BLaER1 (cell line): ENCODE data around the gene TGM3.

Source experiments
- H3K27ac ChIP-seq: shearing (Covaris generic); formaldehyde crosslinking; 2 replicates; pipeline ENCODE4 v1.8.1; 2022
- H3K27me3 ChIP-seq: shearing (Covaris generic); formaldehyde crosslinking; 2 replicates; pipeline ENCODE4 v1.8.1; 2022
- H3K36me3 ChIP-seq: shearing (Covaris generic); formaldehyde crosslinking; 2 replicates; pipeline ENCODE4 v1.8.1; 2022
- H3K4me1 ChIP-seq: shearing (Covaris generic); formaldehyde crosslinking; 2 replicates; pipeline ENCODE4 v1.8.1; 2022
- H3K4me2 ChIP-seq: shearing (Covaris generic); formaldehyde crosslinking; 2 replicates; pipeline ENCODE4 v1.8.1; 2022
- H3K4me3 ChIP-seq: shearing (Covaris generic); formaldehyde crosslinking; 2 replicates; pipeline ENCODE4 v1.8.1; 2022
- H3K9ac ChIP-seq: shearing (Covaris generic); formaldehyde crosslinking; 2 replicates; pipeline ENCODE4 v1.8.1; 2022
- H3K9me3 ChIP-seq: shearing (Covaris generic); formaldehyde crosslinking; 2 replicates; pipeline ENCODE4 v1.8.1; 2022
- H4K20me1 ChIP-seq: shearing (Covaris generic); formaldehyde crosslinking; 2 replicates; pipeline ENCODE4 v1.8.1; 2022
- Cebpa-rat ChIP-seq: shearing (Covaris generic); IDR thresholded peaks from 2 replicates; pipeline ENCODE4 v1.8.1; 2022

The TGM3 gene

DNA sequence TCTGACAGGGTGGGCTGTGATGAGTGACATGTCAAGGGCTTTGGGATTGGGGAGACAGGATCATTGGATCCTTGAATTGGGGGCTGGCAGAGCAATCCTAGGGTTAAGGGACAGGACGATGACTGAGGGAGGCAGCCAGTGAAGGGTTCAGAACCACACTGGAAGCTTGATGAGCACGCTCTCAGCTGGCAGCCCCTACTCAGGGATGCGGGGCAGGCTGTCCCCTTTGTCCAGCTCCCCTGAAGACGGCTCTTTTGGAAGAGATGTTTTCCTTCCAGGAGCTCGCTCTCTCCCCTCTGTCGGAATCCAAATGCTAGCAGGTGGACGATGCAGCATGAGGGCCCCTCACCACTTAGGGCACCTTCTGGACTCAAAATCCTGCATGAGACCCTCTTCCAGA lies 8.4 kb downstream of the TGM3 start:
- H3K27ac ChIP-seq = no peak overlapping the region
- no peak overlapping the region for H3K4me2 ChIP-seq
- no peaks in the 10 kb centered on the region for H3K27me3 ChIP-seq
- H3K9ac ChIP-seq = no peak overlapping the region
- H3K36me3 ChIP-seq = no peaks in the 10 kb centered on the region
- no peaks in the 10 kb centered on the region for H3K9me3 ChIP-seq
- TF ChIP-seq Cebpa-rat = no peak
- no peaks in the 10 kb centered on the region for H4K20me1 ChIP-seq
- peaks cover 9% of the 10 kb centered on the region for H3K4me1 ChIP-seq
- no peak overlapping the region for H3K4me3 ChIP-seq

DNA sequence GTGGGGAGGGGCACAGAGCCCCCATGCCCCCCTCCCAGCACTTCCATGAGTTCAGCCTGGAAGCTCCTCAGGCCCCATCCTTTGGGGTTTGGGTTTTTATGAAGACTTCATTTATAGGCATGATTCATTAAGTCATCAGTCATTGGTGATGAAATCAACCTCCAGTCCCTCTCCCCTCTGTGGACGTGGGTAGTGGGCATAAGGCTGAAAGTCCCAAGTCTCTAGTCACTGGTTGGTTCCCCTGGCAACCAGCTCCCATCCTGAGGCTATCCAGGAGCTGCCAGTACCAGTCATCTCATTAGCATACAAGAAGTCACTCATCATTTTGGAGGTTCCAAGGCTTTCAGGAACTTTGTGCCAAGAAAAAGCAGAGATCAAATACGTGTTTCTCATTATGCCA lies 9.2 kb downstream of the TGM3 start:
- Histone ChIP-seq H3K4me2 (no peak overlapping the region), H3K9me3 (no peaks in the 10 kb centered on the region), H3K4me1 (peaks cover 9% of the 10 kb centered on the region), H4K20me1 (no peaks in the 10 kb centered on the region), H3K27me3 (no peaks in the 10 kb centered on the region), H3K4me3 (no peak overlapping the region), H3K9ac (no peak overlapping the region), H3K27ac (no peak overlapping the region), H3K36me3 (no peaks in the 10 kb centered on the region)
- TF ChIP-seq Cebpa-rat = no peak

DNA sequence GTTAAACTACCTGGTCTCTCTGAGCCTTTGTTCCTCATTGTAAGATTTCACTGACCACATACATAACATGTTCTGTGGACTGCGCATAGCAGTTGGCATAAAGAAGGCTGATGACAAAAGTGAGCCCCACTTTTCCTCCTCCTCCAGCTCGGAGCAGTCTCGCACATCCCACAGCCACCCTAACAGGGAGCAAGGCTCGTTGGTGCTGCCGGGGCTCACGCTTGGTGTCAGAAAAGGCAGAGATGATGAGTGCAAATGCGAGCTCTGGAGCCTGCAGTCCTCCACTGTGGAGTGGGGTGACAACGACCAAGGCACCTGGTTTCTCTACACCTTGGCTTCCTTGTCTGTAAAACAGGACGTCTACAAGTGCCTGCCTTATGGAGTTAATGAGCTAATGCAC lies 9.7 kb downstream of the TGM3 start:
- no peak overlapping the region for H3K27ac ChIP-seq

DNA sequence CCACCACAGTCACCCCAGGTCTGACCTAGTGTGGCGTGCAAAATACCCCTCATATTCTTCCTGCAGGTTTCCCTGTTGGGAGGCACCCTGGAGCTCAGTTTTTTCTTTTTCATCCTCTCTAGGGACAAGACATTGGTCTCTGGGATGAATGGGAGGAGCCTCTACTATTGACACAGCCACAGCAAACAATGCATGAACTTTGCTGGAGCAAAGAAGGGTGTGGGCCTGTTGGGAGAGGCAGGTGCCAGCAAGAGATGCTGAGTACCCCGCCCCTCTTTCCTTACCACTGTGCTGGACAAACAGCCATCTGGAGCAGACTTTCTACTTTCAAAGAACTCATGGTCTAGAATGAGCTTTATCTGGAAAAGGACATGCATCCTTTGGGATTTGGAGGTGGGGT lies 10.1 kb downstream of the TGM3 start:
- Histone ChIP-seq H3K27ac (no peak overlapping the region), H3K27me3 (no peaks in the 10 kb centered on the region), H3K9ac (no peak overlapping the region), H3K4me2 (no peak overlapping the region), H3K36me3 (no peaks in the 10 kb centered on the region), H3K4me1 (peaks cover 7% of the 10 kb centered on the region), H3K4me3 (no peak overlapping the region), H3K9me3 (no peaks in the 10 kb centered on the region), H4K20me1 (no peaks in the 10 kb centered on the region)
- no peak for TF ChIP-seq Cebpa-rat

More for the DNA sequence above, 9.7 kb downstream of the TGM3 start:
- H3K9ac ChIP-seq = no peak overlapping the region
- no peaks in the 10 kb centered on the region for H3K9me3 ChIP-seq
- no peaks in the 10 kb centered on the region for H3K36me3 ChIP-seq
- no peak overlapping the region for H3K4me3 ChIP-seq
- H4K20me1 ChIP-seq = no peaks in the 10 kb centered on the region
- no peaks in the 10 kb centered on the region for H3K27me3 ChIP-seq
- no peak overlapping the region for H3K4me2 ChIP-seq
- no peak for TF ChIP-seq Cebpa-rat
- peaks cover 9% of the 10 kb centered on the region for H3K4me1 ChIP-seq

DNA sequence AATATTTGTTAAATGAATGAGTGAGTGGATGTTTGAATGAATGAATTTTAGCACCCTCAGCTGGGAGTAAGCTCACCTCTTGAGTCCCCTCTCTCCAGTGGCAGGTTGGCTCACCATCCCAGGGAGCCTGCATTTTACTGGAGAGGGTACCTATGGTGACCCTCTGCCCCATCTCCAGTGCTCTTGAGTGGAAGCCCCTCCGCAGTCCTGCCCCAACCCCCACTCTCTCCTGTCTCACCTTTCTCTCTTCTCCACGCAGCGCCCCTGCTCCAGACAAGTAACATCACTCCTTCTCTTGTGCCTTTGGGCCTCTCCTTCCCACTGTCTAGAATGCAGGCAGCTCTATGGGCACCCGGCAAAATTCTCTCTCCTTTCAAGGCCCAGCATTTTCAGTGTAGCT lies 11.3 kb downstream of the TGM3 start:
- H3K4me1 ChIP-seq = no peaks in the 10 kb centered on the region

DNA sequence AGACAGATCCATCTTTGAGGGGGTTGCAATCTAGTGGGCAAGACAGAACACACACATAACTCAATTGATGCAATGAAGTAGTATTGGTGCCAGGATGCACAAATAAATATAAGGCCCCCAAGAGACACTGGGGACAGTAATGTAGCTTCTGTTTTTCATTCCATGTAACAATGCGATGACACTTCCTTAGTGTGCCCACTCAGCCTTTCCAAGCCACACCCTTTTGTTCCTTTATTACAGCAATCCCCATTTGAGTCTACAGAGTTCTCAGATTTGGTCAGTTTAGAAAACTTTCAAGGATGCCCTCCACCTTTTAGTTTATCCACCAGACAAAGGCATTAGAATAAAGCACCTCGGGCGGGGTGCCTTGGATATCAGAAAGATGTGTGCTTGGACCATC lies 15.5 kb downstream of the TGM3 start:
- Histone ChIP-seq H3K4me2 (no peak overlapping the region), H3K9ac (no peak overlapping the region), H3K36me3 (no peaks in the 10 kb centered on the region)

More for the DNA sequence above, 11.3 kb downstream of the TGM3 start:
- H3K9ac ChIP-seq = no peak overlapping the region
- no peaks in the 10 kb centered on the region for H3K9me3 ChIP-seq
- H3K4me2 ChIP-seq = no peak overlapping the region
- TF ChIP-seq Cebpa-rat = no peak
- H3K4me3 ChIP-seq = no peak overlapping the region
- no peaks in the 10 kb centered on the region for H4K20me1 ChIP-seq
- no peaks in the 10 kb centered on the region for H3K36me3 ChIP-seq
- no peaks in the 10 kb centered on the region for H3K27me3 ChIP-seq
- no peak overlapping the region for H3K27ac ChIP-seq

DNA sequence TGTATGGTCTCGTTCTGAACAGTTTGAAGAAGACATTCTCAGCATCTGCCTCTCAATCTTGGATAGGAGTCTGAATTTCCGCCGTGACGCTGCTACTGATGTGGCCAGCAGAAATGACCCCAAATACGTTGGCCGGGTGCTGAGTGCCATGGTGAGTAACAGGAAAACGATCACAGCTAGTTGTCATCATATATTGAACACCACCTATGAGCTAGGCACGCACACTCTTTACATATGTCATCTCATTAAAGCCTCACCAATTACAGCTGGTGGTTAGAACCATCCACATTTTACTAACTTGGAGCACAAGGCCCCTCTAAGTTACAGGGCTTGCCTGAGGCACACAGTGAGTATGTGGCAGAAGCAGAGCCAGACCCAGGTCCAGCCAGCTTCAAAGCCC lies 17.1 kb downstream of the TGM3 start:
- Histone ChIP-seq H3K9ac (no peak overlapping the region), H3K9me3 (no peaks in the 10 kb centered on the region), H3K4me3 (no peak overlapping the region), H3K4me2 (no peak overlapping the region), H4K20me1 (no peaks in the 10 kb centered on the region), H3K36me3 (no peaks in the 10 kb centered on the region), H3K27ac (no peak overlapping the region), H3K4me1 (no peaks in the 10 kb centered on the region), H3K27me3 (no peaks in the 10 kb centered on the region)
- no peak for TF ChIP-seq Cebpa-rat

More for the DNA sequence above, 15.5 kb downstream of the TGM3 start:
- H3K27ac ChIP-seq = no peak overlapping the region
- H3K4me1 ChIP-seq = no peaks in the 10 kb centered on the region
- no peaks in the 10 kb centered on the region for H3K27me3 ChIP-seq
- H4K20me1 ChIP-seq = no peaks in the 10 kb centered on the region
- no peaks in the 10 kb centered on the region for H3K9me3 ChIP-seq
- no peak overlapping the region for H3K4me3 ChIP-seq
- no peak for TF ChIP-seq Cebpa-rat

DNA sequence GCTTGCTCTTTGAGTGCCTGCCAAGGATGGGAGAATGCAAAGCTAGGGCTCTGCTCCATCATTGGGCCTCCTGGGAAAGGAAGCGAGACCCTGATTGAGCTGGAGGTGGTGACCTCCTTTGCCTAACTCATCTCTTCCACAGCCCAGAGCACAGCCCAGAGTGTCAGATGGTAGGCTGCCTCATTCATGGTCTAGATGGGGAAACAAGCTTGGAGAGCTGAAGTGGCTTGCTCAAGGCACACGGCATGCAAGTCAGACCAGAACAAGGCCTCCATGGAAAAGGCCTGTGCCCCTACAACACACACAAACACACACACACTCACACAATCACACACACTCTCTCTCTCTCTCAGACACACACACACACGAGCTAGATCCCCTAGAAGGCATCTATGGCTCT lies 17.5 kb downstream of the TGM3 start:
- Histone ChIP-seq H3K4me2 (no peak overlapping the region), H3K27ac (no peak overlapping the region), H4K20me1 (no peaks in the 10 kb centered on the region), H3K4me3 (no peak overlapping the region), H3K36me3 (no peaks in the 10 kb centered on the region), H3K4me1 (no peaks in the 10 kb centered on the region), H3K9ac (no peak overlapping the region), H3K27me3 (no peaks in the 10 kb centered on the region), H3K9me3 (no peaks in the 10 kb centered on the region)
- no peak for TF ChIP-seq Cebpa-rat

DNA sequence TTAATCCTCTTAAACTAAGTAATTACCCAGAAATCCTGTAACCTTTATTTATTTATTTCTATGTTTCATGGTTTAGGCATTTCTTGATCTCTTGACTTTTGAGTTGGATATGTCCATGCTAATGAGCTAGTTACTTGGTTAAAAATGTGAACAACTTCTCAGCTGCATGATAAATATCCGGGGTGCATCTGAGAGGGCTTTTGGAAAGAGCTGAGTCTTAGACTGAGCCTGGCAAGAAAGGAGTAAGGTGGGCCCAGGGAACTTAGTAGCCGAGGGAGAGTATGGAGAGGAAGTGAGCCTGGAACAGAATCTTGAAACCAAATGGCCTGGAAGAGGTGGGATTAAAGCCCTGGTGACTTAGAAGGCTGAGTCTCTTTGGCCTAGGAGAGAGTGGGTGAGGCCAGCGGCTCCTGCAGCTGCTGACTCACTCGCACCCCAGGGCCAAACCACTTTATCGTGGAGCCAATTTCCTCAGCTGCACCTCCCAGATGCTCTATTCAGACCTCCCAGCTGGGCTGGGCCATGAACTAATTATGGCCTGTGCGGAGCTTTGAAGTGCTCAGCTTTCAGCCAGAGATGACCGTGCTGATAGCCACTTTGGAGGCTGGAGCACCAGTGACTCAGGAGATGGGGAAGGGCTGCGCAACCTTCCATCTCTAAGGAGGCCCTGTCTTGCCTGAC lies 19.1 kb downstream of the TGM3 start:
- no peaks in the 10 kb centered on the region for H4K20me1 ChIP-seq
- no peak overlapping the region for H3K9ac ChIP-seq
- H3K4me2 ChIP-seq = no peak overlapping the region
- no peaks in the 10 kb centered on the region for H3K4me1 ChIP-seq
- no peak for TF ChIP-seq Cebpa-rat
- 0 out of 2 replicates have a peak, but pooled peaks cover 7% of the 10 kb centered on the region for H3K9me3 ChIP-seq
- no peaks in the 10 kb centered on the region for H3K36me3 ChIP-seq
- no peaks in the 10 kb centered on the region for H3K27me3 ChIP-seq
- no peak overlapping the region for H3K4me3 ChIP-seq
- H3K27ac ChIP-seq = no peak overlapping the region

DNA sequence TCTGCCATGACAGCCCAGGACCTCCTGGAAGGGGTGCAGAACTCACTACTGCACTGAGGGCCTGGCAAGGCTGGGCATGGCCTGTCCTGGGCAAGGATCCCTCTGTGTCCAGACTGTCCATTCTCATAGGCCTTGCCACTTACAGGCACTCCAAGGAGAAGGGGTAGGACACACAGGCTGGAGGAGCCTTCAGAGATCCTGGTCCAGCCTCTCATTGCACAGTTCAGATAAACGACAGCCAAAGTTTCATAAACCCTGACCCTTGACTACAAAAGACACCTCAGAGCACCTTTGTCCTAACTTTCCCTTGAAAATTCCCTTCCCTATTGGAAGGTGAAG lies 19.6 kb downstream of the TGM3 start:
- H3K27me3 ChIP-seq = no peaks in the 10 kb centered on the region
- H3K4me3 ChIP-seq = no peak overlapping the region
- H3K27ac ChIP-seq = no peak overlapping the region
- no peaks in the 10 kb centered on the region for H3K4me1 ChIP-seq
- no peaks in the 10 kb centered on the region for H4K20me1 ChIP-seq
- H3K4me2 ChIP-seq = no peak overlapping the region
- no peak for TF ChIP-seq Cebpa-rat
- 0 out of 2 replicates have a peak, but pooled peaks cover 7% of the 10 kb centered on the region for H3K9me3 ChIP-seq
- H3K9ac ChIP-seq = no peak overlapping the region
- H3K36me3 ChIP-seq = no peaks in the 10 kb centered on the region

DNA sequence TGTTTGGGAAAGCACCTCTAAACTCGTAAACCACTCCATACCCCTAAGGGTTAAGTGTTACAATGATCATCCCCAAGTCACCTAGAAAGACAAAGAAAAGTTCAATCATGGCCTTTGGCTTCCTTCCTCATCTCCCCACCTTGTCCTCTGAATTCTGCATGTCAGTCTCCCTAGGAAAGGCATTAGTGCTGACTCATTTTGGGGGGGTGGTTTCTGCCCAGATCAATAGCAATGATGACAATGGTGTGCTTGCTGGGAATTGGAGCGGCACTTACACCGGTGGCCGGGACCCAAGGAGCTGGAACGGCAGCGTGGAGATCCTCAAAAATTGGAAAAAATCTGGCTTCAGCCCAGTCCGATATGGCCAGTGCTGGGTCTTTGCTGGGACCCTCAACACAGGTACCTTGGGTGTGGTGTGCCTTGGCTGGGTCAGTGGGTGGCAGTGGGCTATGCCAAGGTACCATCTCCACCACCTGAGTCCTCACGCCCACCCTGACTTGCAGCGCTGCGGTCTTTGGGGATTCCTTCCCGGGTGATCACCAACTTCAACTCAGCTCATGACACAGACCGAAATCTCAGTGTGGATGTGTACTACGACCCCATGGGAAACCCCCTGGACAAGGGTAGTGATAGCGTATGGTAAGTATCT lies 21.2 kb downstream of the TGM3 start:
- no peak overlapping the region for H3K9ac ChIP-seq
- H3K4me2 ChIP-seq = no peak overlapping the region
- no peaks in the 10 kb centered on the region for H3K4me1 ChIP-seq
- no peak overlapping the region for H3K27ac ChIP-seq
- H3K4me3 ChIP-seq = no peak overlapping the region
- H4K20me1 ChIP-seq = no peaks in the 10 kb centered on the region
- H3K27me3 ChIP-seq = no peaks in the 10 kb centered on the region
- TF ChIP-seq Cebpa-rat = no peak
- no peaks in the 10 kb centered on the region for H3K36me3 ChIP-seq
- H3K9me3 ChIP-seq = 0 out of 2 replicates have a peak, but pooled peaks cover 7% of the 10 kb centered on the region
